ENCODE results near the gene GRID2IP. TPM values are rescaled to one million over a fixed set of nuclear protein-coding genes. Genes with fewer than 3 reads are reported as not detected.

GRID2IP gene
- total and polyA plus RNA-seq, 2 of the 8 experiments (the other 6 are each of a cell fraction or from before 2014, with no cell fraction given): 0.80 to 1.3 TPM

- POLR2A ChIA-PET (ENCODE audit: partially characterized antibody): no interaction called here
Observed at GRCh38 chr7:6482743-6483119, 68.5 kb downstream of the GRID2IP start.

More at GRCh38 chr7:6482743-6483119, 68.5 kb downstream of the GRID2IP start:
- Histone ChIP-seq H3K4me1 (replicated peaks in 1 of 4; ENCODE audit: control insufficient read depth in 3 of 4, insufficient read depth in 4 of 4, low read length in 3 of 4) (peaks cover 0 to 3% (median 0%) of the 10 kb centered on the region in 4 experiments; a peak in 1 of 7 replicates), H2AK5ac (ENCODE audit: low read depth, low read length) (no peak overlapping the region), H3K4ac (replicated peaks; ENCODE audit: insufficient read length, low read depth, low read length) (no peak overlapping the region), H2BK5ac (ENCODE audit: low read depth, low read length) (no peak overlapping the region), H3K14ac (ENCODE audit: insufficient read length) (no peak overlapping the region), H2BK15ac (ENCODE audit: low read length) (no peak overlapping the region), H3K4me2 (ENCODE audit: insufficient read depth in 1 of 2, low read depth in 2 of 2, low read length in 2 of 2) (peak overlapping the region; percentile 70 to 87), H4K8ac (ENCODE audit: extremely low read depth, insufficient read depth, low read length) (no peak overlapping the region; the same call in 1 of the 2 replicates), H3K27me3 (replicated peaks in 1 of 4; ENCODE audit: control insufficient read depth in 3 of 4, extremely low read depth in 1 of 4, insufficient read depth in 3 of 4, low read length in 3 of 4) (peaks cover 0 to 3% (median 0%) of the 10 kb centered on the region in 4 experiments; a peak in 1 of 7 replicates), H3K27ac (ENCODE audit: low read depth, low read length) (no peak overlapping the region), H2BK120ac (replicated peaks; ENCODE audit: low read depth, low read length) (no peak overlapping the region), H3K9me3 (ENCODE audit: insufficient read depth in 2 of 2, low read depth in 1 of 2, low read length in 1 of 2) (no peaks in the 10 kb centered on the region), H4K91ac (replicated peaks; ENCODE audit: insufficient read length, low read length) (no peak overlapping the region), H3K23ac (ENCODE audit: insufficient read length) (no peak overlapping the region), H3K56ac (replicated peaks; ENCODE audit: insufficient read length, low read depth, low read length) (peak overlapping the region; percentile 64), H2BK20ac (ENCODE audit: low read length) (no peak overlapping the region), H3K9ac (replicated peaks in 1 of 4; ENCODE audit: extremely low read depth in 1 of 4, low read depth in 3 of 4, low read length in 3 of 4) (no peak overlapping the region), H2AFZ (ENCODE audit: low read length) (no peak overlapping the region), H3K4me3 (ENCODE audit: extremely low read depth in 1 of 4, insufficient read depth in 2 of 4, low read depth in 3 of 4, low read length in 4 of 4) (peak overlapping the region; percentile 70 to 100 (median 82)), H3K36me3 (ENCODE audit: control insufficient read depth in 2 of 4, insufficient read depth in 4 of 4, low read length in 3 of 4) (peaks cover 0 to 9% (median 0%) of the 10 kb centered on the region in 4 experiments; a peak in 1 of 8 replicates), H4K20me1 (replicated peaks in 1 of 2; ENCODE audit: control insufficient read depth in 1 of 2, insufficient read depth in 2 of 2, low read length in 2 of 2) (peaks cover 6 to 12% of the 10 kb centered on the region in 2 experiments), H4K5ac (ENCODE audit: insufficient read length, low read depth, low read length) (no peak overlapping the region), H2BK12ac (ENCODE audit: low read depth, low read length) (no peak overlapping the region), H3K79me2 (ENCODE audit: control insufficient read depth in 1 of 2, insufficient read depth in 2 of 2, low read length in 2 of 2) (peaks cover 0 to 52% of the 10 kb centered on the region in 2 experiments; a peak in 3 of 4 replicates), H3K18ac (ENCODE audit: extremely low read depth, low read length) (no peak overlapping the region), H3K23me2 (ENCODE audit: low read depth, low read length) (0 out of 2 replicates have a peak, but pooled peaks cover 3% of the 10 kb centered on the region), H3K79me1 (ENCODE audit: low read depth, low read length) (peaks cover 5% of the 10 kb centered on the region)
- CTCF ChIA-PET (ENCODE audit: partially characterized antibody): no interaction called here
- WGBS, 2 experiments (ENCODE audit: extremely low coverage in 1 of 2, insufficient coverage in 1 of 2, insufficient read length in 1 of 2, insufficient replicate concordance in 2 of 2, low coverage in 1 of 2, low lambda C conversion rate in 2 of 2, missing lambda C conversion rate in 1 of 2): 73% methylated on average over 6 of the region's 6 CpGs; no CpG with 5 or more reads in 1 of the 2 experiments
- no peak for TF ChIP-seq SIX5 (IDR thresholded peaks at IDR 0.05; ENCODE audit: low read depth, low read length)
- DNase-seq (ENCODE audit: low read depth in 1 of 2, low spot score in 2 of 2) (no peak), FAIRE-seq (no peak)
